Parathyroid adenoma (tissue), 2 donors: ENCODE measurements around the gene UBR2.

Source experiments
- H2AFZ ChIP-seq: fragments of 300-600 bp; sonication (generic); one replicate; pipeline ENCODE4 v1.7.0; 2017; ENCODE audit warnings: antibody characterized with exemption, mild to moderate bottlenecking
- H3K27ac ChIP-seq: fragments of 300-600 bp; sonication (generic); one replicate; pipeline ENCODE4 v1.7.0; 2017
- H3K27me3 ChIP-seq: fragments of 300-600 bp; sonication (generic); one replicate; pipeline ENCODE4 v1.7.0; 2017; ENCODE audit warnings: low read length; ENCODE audit not compliant: control insufficient read depth, insufficient read depth
- H3K36me3 ChIP-seq: fragments of 300-600 bp; sonication (generic); one replicate; pipeline ENCODE4 v1.7.0; 2017; ENCODE audit warnings: low read length; ENCODE audit not compliant: control insufficient read depth, insufficient read depth
- H3K4me1 ChIP-seq: fragments of 300-600 bp; sonication (generic); one replicate; pipeline ENCODE4 v1.7.0; 2017; ENCODE audit warnings: control low read depth
- H3K4me2 ChIP-seq: fragments of 300-600 bp; sonication (generic); one replicate; pipeline ENCODE4 v1.7.0; 2017; ENCODE audit warnings: low read length
- H3K4me3 ChIP-seq: fragments of 300-600 bp; sonication (generic); one replicate; pipeline ENCODE4 v1.7.0; 2017; ENCODE audit warnings: low read depth, low read length
- H3K79me2 ChIP-seq: fragments of 300-600 bp; sonication (generic); one replicate; pipeline ENCODE4 v1.7.0; 2017; ENCODE audit warnings: control low read depth
- H3K9ac ChIP-seq: fragments of 300-600 bp; sonication (generic); one replicate; pipeline ENCODE4 v1.7.0; 2017; ENCODE audit warnings: mild to moderate bottlenecking
- H3K9me3 ChIP-seq: fragments of 300-600 bp; sonication (generic); one replicate; pipeline ENCODE4 v1.7.0; 2017; ENCODE audit warnings: low read length; ENCODE audit not compliant: control insufficient read depth
- CTCF ChIP-seq: fragments of 300-600 bp; sonication (generic); IDR thresholded peaks from one replicate; pipeline ENCODE4 v1.7.0; 2017; ENCODE audit warnings: antibody characterized with exemption, mild to moderate bottlenecking
- donor health status: primary hyperparathyroidism.

UBR2 gene

GRCh38 chr6:42692137-42692911 lies 128.5 kb downstream of the UBR2 start:
- H3K36me3 ChIP-seq: no peaks in the 10 kb centered on the region

DNA sequence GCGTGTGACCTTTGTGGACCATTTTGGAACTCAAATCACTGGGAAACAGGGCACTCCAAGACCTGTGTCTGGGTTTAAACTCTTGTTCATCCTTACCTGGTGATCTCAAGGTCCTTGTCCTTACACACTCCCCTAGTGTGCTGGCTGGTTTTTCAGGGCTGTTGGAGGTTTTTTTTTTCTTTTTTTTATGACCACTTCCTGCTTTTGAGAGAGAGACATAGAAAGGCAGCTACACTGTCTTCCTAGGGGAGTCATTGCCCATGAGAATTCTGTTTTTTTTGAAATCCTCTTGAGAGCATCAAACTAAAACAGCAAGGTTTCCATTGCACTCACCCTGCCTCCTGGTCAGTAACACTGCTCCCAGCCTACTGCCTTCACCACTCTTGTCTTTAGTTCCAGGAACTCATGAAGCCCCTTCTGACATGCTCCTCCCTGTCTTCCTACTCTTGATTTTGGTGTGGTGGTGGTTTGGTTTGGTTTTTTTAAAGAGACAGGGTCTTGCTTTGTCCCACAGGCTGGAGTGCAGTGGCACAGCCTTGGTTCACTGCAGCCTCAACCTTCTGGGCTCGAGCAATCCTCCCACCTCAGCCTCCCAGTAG lies 130.0 kb downstream of the UBR2 start:
- H3K27me3 ChIP-seq: no peaks in the 10 kb centered on the region
- peaks cover 21% of the 10 kb centered on the region for H3K4me1 ChIP-seq
- no peaks in the 10 kb centered on the region for H3K79me2 ChIP-seq
- TF ChIP-seq CTCF: no peak
- peak overlapping the region; percentile 62 for H3K27ac ChIP-seq
- peak overlapping the region; percentile 34 for H3K4me2 ChIP-seq
- no peak overlapping the region for H2AFZ ChIP-seq
- H3K36me3 ChIP-seq: no peaks in the 10 kb centered on the region
- H3K9me3 ChIP-seq: no peaks in the 10 kb centered on the region
- no peak overlapping the region for H3K9ac ChIP-seq
- peak overlapping the region; percentile 0 for H3K4me3 ChIP-seq

More at GRCh38 chr6:42692137-42692911, 128.5 kb downstream of the UBR2 start:
- no peak overlapping the region for H3K4me3 ChIP-seq
- peaks cover 20% of the 10 kb centered on the region for H3K4me1 ChIP-seq
- H3K27ac ChIP-seq: peak overlapping the region; percentile 43
- H3K27me3 ChIP-seq: no peaks in the 10 kb centered on the region
- peak overlapping the region; percentile 34 for H3K4me2 ChIP-seq
- no peaks in the 10 kb centered on the region for H3K9me3 ChIP-seq
- no peak for TF ChIP-seq CTCF
- H3K79me2 ChIP-seq: no peaks in the 10 kb centered on the region
- H2AFZ ChIP-seq: no peak overlapping the region
- H3K9ac ChIP-seq: no peak overlapping the region

- no peaks in the 10 kb centered on the region for H3K36me3 ChIP-seq
These were observed 130.8 kb downstream of the UBR2 start for GRCh38 chr6:42694586-42694985.

DNA sequence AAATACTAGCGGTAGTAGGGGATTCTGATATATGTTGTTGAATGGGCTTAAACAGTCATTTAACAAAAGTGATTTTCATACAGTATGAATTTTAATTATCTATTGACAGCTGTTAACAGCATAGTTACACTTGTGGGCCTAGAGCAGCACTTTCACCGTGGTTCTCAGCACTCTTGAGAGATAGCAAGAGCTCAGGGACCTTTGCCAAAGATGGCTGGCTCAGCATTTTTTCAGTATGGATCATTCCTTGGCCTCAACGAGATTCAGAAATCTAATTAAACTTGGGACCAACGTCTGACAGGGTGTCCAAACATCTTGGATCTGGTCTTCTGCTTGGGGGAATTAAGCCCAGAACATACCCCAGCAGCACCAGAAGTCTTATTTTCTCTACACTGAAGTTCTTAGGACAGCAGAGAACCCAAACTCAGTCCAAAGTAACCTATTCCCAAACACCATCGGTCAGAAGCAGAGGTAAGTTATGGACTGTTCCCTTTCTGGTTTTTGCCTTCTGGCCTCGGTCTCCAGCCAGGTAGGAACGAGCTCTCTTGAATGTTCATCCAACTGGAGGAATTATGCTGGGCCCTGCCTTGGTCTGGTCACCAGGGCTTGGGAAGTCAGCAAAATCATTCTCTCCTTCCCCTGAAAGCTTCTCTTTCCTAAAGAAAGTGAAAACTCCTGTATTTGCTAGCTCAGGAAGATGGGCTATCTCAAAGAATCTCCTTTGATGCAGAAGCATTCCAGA lies 132.9 kb downstream of the UBR2 start:
- Histone ChIP-seq H3K4me1 (peaks cover 21% of the 10 kb centered on the region), H3K9me3 (no peaks in the 10 kb centered on the region), H3K27me3 (no peaks in the 10 kb centered on the region), H2AFZ (no peak overlapping the region), H3K4me3 (no peak overlapping the region), H3K79me2 (no peaks in the 10 kb centered on the region), H3K36me3 (no peaks in the 10 kb centered on the region), H3K27ac (peak overlapping the region; percentile 26), H3K9ac (no peak overlapping the region), H3K4me2 (peak overlapping the region; percentile 45)
- TF ChIP-seq CTCF: no peak

More at GRCh38 chr6:42694586-42694985, 130.8 kb downstream of the UBR2 start:
- Histone ChIP-seq H3K27me3 (no peaks in the 10 kb centered on the region), H3K4me1 (peaks cover 21% of the 10 kb centered on the region), H3K4me3 (peak overlapping the region; percentile 0), H3K79me2 (no peaks in the 10 kb centered on the region), H3K27ac (peak overlapping the region; percentile 62), H3K9ac (no peak overlapping the region), H2AFZ (no peak overlapping the region), H3K4me2 (peak overlapping the region; percentile 34), H3K9me3 (no peaks in the 10 kb centered on the region)
- no peak for TF ChIP-seq CTCF
